Measurements from ENCODE around the gene JAM2. TPM values are rescaled to one million over a fixed set of nuclear protein-coding genes. Genes with fewer than 3 reads are reported as not detected.

The JAM2 gene
- total and polyA plus RNA-seq, 10 of the 15 experiments (the other 5 are each of a cell fraction or from before 2014, with no cell fraction given), result 2.1 to 30.4 (median 8.6) TPM

- TF ChIP-seq CBFB (IDR thresholded peaks at IDR 0.05; ENCODE audit: low read depth) (peak; percentile 20; the same call in 1 of the 2 replicates), ZNF687 (IDR thresholded peaks at IDR 0.05) (no peak; the same call in none of the 2 replicates), MXI1 (IDR thresholded peaks at IDR 0.05; ENCODE audit: low read depth, low read length) (peak; percentile 71; the same call in 1 of the 2 replicates), SREBF1 (IDR thresholded peaks at IDR 0.05; ENCODE audit: low read length) (peak; percentile 86), BRCA1 (IDR thresholded peaks at IDR 0.05; ENCODE audit: low read depth, low read length) (no peak), IKZF2 (IDR thresholded peaks at IDR 0.05) (peak; percentile 20 to 60; a peak in 1 of 4 replicates), MLLT1 (IDR thresholded peaks at IDR 0.05) (peak; percentile 89), BCL11A (IDR thresholded peaks at IDR 0.05; ENCODE audit: low read depth, low read length) (0 out of 2 replicates have a peak, but pooled peaks have one; percentile 33), FOXM1 (IDR thresholded peaks at IDR 0.05; ENCODE audit: low read depth, low read length) (no peak), SMARCA5 (IDR thresholded peaks at IDR 0.05) (no peak), CUX1 (IDR thresholded peaks at IDR 0.05; ENCODE audit: insufficient replicate concordance, low read depth, low read length) (peak; percentile 60), NFYB (IDR thresholded peaks at IDR 0.05; ENCODE audit: insufficient read depth, low read depth, low read length) (0 out of 2 replicates have a peak, but pooled peaks have one; percentile 25), IRF4 (IDR thresholded peaks at IDR 0.05; ENCODE audit: low read depth, low read length) (peak; percentile 59; the same call in 1 of the 2 replicates), YBX1 (IDR thresholded peaks at IDR 0.05) (no peak), E4F1 (IDR thresholded peaks at IDR 0.05; ENCODE audit: borderline replicate concordance, partially characterized antibody) (peak; percentile 69)
These were observed 96.0 kb downstream of the JAM2 start, which contains the start of the genes ATP5PF and GABPA (continued) for GRCh38 chr21:25734904-25735645.
